HCT116 (cell line): ENCODE data around the gene SACM1L.

ENCODE experiments used
- TF ChIP-seq, protein P1 (sequence below), 3 experiments: fragments of 200-600 bp in 1 of 3; sonication (generic) in 1 of 3; IDR thresholded peaks in 2 of 3; conservative IDR thresholded peaks in 1 of 3; 2 replicates each; pipeline ENCODE4 v1.5.1; 2012 to 2017; ENCODE audit warnings: low read depth in 2 of 3, low read length in 2 of 3, antibody characterized with exemption in 1 of 3, borderline replicate concordance in 1 of 3, control low read depth in 1 of 3, mild to moderate bottlenecking in 1 of 3, mixed read lengths in 1 of 3, mixed run types in 1 of 3, moderate library complexity in 1 of 3; ENCODE audit not compliant: insufficient read depth in 1 of 3
- TF ChIP-seq, protein P2 (sequence below): IDR thresholded peaks from 2 replicates; pipeline ENCODE4 v1.6.1; 2012; ENCODE audit warnings: low read depth

DNA sequence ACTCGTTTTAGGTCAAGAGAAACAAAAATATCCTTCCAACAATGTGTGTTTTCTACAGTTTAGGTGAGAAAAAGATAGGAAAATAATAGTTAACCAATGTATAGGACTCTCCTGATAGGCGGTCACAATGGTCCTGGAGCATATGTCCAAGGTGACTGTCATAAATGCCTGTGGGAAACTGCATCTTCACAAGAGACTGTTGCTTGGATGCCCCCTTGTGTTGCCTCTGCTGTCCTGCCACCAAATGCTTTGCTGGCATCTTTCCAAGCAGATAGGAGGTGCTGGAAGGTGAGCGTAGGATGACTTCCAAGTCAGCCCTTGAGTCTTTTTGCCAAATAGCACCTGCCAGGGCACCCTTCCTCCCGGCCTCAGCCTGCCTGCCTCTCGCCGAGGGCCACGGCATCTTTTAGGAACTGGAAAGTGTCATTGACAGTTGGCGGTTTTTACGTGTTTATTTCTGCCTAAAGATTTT is 24.1 kb upstream of the SACM1L start:
- TF ChIP-seq, protein P1, sequence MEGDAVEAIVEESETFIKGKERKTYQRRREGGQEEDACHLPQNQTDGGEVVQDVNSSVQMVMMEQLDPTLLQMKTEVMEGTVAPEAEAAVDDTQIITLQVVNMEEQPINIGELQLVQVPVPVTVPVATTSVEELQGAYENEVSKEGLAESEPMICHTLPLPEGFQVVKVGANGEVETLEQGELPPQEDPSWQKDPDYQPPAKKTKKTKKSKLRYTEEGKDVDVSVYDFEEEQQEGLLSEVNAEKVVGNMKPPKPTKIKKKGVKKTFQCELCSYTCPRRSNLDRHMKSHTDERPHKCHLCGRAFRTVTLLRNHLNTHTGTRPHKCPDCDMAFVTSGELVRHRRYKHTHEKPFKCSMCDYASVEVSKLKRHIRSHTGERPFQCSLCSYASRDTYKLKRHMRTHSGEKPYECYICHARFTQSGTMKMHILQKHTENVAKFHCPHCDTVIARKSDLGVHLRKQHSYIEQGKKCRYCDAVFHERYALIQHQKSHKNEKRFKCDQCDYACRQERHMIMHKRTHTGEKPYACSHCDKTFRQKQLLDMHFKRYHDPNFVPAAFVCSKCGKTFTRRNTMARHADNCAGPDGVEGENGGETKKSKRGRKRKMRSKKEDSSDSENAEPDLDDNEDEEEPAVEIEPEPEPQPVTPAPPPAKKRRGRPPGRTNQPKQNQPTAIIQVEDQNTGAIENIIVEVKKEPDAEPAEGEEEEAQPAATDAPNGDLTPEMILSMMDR (IDR thresholded peaks at IDR 0.05 in 2 of 3, conservative IDR thresholded peaks at IDR 0.05 in 1 of 3; ENCODE audit: borderline replicate concordance in 1 of 3, insufficient read depth in 1 of 3, low read depth in 2 of 3, low read length in 2 of 3), result peak; percentile 73 to 92 (median 81)
- TF ChIP-seq, protein P2, sequence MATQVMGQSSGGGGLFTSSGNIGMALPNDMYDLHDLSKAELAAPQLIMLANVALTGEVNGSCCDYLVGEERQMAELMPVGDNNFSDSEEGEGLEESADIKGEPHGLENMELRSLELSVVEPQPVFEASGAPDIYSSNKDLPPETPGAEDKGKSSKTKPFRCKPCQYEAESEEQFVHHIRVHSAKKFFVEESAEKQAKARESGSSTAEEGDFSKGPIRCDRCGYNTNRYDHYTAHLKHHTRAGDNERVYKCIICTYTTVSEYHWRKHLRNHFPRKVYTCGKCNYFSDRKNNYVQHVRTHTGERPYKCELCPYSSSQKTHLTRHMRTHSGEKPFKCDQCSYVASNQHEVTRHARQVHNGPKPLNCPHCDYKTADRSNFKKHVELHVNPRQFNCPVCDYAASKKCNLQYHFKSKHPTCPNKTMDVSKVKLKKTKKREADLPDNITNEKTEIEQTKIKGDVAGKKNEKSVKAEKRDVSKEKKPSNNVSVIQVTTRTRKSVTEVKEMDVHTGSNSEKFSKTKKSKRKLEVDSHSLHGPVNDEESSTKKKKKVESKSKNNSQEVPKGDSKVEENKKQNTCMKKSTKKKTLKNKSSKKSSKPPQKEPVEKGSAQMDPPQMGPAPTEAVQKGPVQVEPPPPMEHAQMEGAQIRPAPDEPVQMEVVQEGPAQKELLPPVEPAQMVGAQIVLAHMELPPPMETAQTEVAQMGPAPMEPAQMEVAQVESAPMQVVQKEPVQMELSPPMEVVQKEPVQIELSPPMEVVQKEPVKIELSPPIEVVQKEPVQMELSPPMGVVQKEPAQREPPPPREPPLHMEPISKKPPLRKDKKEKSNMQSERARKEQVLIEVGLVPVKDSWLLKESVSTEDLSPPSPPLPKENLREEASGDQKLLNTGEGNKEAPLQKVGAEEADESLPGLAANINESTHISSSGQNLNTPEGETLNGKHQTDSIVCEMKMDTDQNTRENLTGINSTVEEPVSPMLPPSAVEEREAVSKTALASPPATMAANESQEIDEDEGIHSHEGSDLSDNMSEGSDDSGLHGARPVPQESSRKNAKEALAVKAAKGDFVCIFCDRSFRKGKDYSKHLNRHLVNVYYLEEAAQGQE, result no peak
